Stimulated activated CD8-positive, alpha-beta memory T cell treated with anti-CD3 and anti-CD28 coated beads, Interleukin-7, amount 100 ng/mL, for 48 hours (primary cell): ENCODE results near the gene VAMP8.
"Not testable (repeated sequence)": the region's sequence is repeated elsewhere in the genome, so short reads cannot be mapped to it uniquely, and the experiment has no call there.

Experiments used
- DNase-seq, 2 donors: peaks; one replicate each; pipeline ENCODE4 v3.0.0-alpha.2; 2020; ENCODE audit warnings: low read depth in 1 of 2; ENCODE audit errors: extremely low read depth in 1 of 2

The VAMP8 gene

GRCh38 chr2:85615413-85615728 lies 38.0 kb downstream of the VAMP8 start:
- no peak for DNase-seq

- DNase-seq = not testable (repeated sequence)
Measured at GRCh38 chr2:85617723-85618122, 40.3 kb downstream of the VAMP8 start.

GRCh38 chr2:85619617-85620016 lies 42.2 kb downstream of the VAMP8 start:
- no peak for DNase-seq

GRCh38 chr2:85621338-85621737 lies 44.0 kb downstream of the VAMP8 start:
- no peak for DNase-seq

- DNase-seq = no peak
Measured at GRCh38 chr2:85623991-85624390, 46.6 kb downstream of the VAMP8 start.

- no peak for DNase-seq
Measured at GRCh38 chr2:85628658-85629057, 51.3 kb downstream of the VAMP8 start.

GRCh38 chr2:85631316-85631715 lies 53.9 kb downstream of the VAMP8 start:
- no peak for DNase-seq
